ENCODE data around the gene RXFP4. TPM values are rescaled to one million over a fixed set of nuclear protein-coding genes. Genes with fewer than 3 reads are reported as not detected.

RXFP4 gene
- total RNA-seq, 1 donor from 2014 or later = not detected

DNA sequence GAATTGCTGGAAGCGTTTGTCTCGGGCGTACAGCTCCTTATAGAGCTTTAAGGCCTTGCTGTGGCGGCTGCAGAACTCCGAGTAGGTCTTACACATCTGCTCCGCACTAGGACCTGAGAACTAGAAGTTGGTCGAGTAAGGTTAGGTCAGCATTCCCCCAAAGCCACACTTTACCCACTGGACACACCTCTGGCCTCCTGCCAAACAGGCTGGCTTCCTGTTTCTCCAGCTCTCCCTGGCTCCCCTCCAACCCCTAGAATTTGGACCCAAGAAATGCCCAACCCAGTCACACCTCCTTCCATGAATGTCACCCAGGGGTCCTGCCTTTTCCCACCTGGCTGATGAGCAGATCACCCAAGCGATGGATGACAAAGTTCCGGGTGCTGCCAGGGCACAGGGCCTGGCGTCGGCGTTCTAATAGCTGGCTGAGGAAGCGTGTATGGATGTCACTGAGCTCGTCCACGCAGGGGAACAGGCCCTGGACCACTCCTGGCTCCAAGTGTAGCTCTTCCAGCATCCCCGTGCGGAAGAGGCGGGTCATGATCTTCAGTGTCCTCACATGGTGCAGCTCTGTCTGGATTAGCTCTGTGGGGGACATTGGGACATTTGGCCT, 21.3 kb downstream of the RXFP4 start:
- Mint-ChIP-seq H3K9me3 (ENCODE audit: low read depth) (no peaks in the 10 kb centered on the region), H3K27me3 (ENCODE audit: low read depth) (no peaks in the 10 kb centered on the region), H3K4me3 (ENCODE audit: unreplicated experiment) (peak overlapping the region; percentile 52), H3K27ac (ENCODE audit: unreplicated experiment) (peak overlapping the region; percentile 95), H3K4me1 (ENCODE audit: low read depth) (peaks cover 41% of the 10 kb centered on the region), H3K36me3 (ENCODE audit: low read depth) (peaks cover 47% of the 10 kb centered on the region)
- no peak for DNase-seq (ENCODE audit: low spot score)
- no peak for TF ChIP-seq CTCF (IDR thresholded peaks at IDR 0.05)

- DNase-seq (ENCODE audit: low spot score) = no peak
- Mint-ChIP-seq H3K9me3 (ENCODE audit: low read depth) (no peaks in the 10 kb centered on the region), H3K36me3 (ENCODE audit: low read depth) (peaks cover 55% of the 10 kb centered on the region), H3K4me3 (ENCODE audit: unreplicated experiment) (no peak overlapping the region), H3K27me3 (ENCODE audit: low read depth) (no peaks in the 10 kb centered on the region), H3K4me1 (ENCODE audit: low read depth) (peaks cover 56% of the 10 kb centered on the region), H3K27ac (ENCODE audit: unreplicated experiment) (peak overlapping the region; percentile 4)
- TF ChIP-seq CTCF (IDR thresholded peaks at IDR 0.05) = no peak
Measured at GRCh38 chr1:155964193-155964592, 22.8 kb downstream of the RXFP4 start.

DNA sequence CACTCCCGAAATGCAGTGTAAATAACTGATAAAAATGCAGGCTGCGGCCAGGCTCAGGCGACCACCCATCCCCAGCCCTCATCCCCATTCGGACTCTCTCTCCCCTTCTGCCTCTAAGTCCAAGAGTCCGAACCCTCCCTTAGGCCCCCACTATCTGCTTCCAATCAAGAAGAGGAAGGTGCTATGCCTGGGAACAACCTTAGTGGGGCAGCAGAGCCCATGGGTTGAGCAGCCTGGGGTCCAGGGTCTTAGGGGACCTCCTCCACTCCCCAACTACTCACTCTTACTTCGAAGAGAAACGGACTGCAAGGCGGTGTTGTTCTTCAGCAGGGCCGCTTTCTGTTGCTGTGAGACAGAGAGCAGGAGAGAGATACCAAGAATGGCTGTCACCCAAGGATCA, 24.7 kb downstream of the RXFP4 start:
- Mint-ChIP-seq H3K9me3 (ENCODE audit: low read depth) (no peaks in the 10 kb centered on the region), H3K27ac (ENCODE audit: unreplicated experiment) (peak overlapping the region; percentile 61), H3K4me3 (ENCODE audit: unreplicated experiment) (no peak overlapping the region), H3K36me3 (ENCODE audit: low read depth) (peaks cover 50% of the 10 kb centered on the region), H3K4me1 (ENCODE audit: low read depth) (peaks cover 61% of the 10 kb centered on the region), H3K27me3 (ENCODE audit: low read depth) (no peaks in the 10 kb centered on the region)
- DNase-seq (ENCODE audit: low spot score) = no peak
- TF ChIP-seq CTCF (IDR thresholded peaks at IDR 0.05) = peak; percentile 39

GRCh38 chr1:155966750-155967149, 25.3 kb downstream of the RXFP4 start:
- peaks cover 61% of the 10 kb centered on the region for H3K4me1 Mint-ChIP-seq (ENCODE audit: low read depth)
- no peak overlapping the region for H3K4me3 Mint-ChIP-seq (ENCODE audit: unreplicated experiment)
- no peak for DNase-seq (ENCODE audit: low spot score)
- peaks cover 46% of the 10 kb centered on the region for H3K36me3 Mint-ChIP-seq (ENCODE audit: low read depth)
- no peaks in the 10 kb centered on the region for H3K9me3 Mint-ChIP-seq (ENCODE audit: low read depth)
- H3K27me3 Mint-ChIP-seq (ENCODE audit: low read depth) = no peaks in the 10 kb centered on the region
- peak overlapping the region; percentile 51 for H3K27ac Mint-ChIP-seq (ENCODE audit: unreplicated experiment)
- no peak for TF ChIP-seq CTCF (IDR thresholded peaks at IDR 0.05)

DNA sequence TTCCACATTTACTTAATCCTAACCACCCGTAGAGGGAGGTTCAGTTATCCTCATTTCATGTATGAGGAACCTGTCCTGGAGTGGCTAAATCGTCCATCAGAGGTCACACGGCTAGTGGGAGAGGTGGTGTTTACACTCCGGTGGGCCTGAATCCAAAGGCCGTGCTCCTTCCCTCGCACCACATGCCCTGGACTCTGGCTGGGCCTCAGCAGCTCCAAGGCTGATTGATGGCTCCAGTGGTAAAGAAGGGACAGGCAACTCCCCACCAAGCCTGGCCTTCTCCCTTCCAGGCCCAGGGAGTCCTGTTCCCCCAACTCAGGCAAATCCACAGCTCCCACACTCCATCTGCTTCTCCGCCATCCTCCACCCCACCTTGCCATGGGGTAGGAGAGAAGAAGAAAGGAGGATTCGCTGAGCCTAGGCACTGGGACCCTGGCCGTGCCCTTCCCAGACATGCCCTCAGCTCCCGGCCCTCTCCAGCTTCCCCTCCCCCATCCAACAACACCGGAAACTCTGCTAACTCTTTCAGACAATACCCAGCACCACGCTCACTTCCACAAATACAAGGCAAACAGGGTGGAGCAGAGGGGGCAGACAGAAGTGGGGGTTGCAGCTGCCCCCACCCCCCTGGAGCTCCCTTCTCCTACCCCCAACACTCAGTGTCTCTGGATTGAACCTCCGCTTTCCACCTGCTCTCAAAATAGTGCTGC, 26.1 kb downstream of the RXFP4 start:
- H3K36me3 Mint-ChIP-seq (ENCODE audit: low read depth) = peaks cover 41% of the 10 kb centered on the region
- H3K27ac Mint-ChIP-seq (ENCODE audit: unreplicated experiment) = peak overlapping the region; percentile 49
- peaks cover 60% of the 10 kb centered on the region for H3K4me1 Mint-ChIP-seq (ENCODE audit: low read depth)
- no peaks in the 10 kb centered on the region for H3K27me3 Mint-ChIP-seq (ENCODE audit: low read depth)
- no peak overlapping the region for H3K4me3 Mint-ChIP-seq (ENCODE audit: unreplicated experiment)
- DNase-seq (ENCODE audit: low spot score) = no peak
- no peaks in the 10 kb centered on the region for H3K9me3 Mint-ChIP-seq (ENCODE audit: low read depth)
- no peak for TF ChIP-seq CTCF (IDR thresholded peaks at IDR 0.05)
